ENCODE data around the gene ECEL1.

Gene ECEL1

GRCh38 chr2:232483923-232484627, 3.6 kb downstream of the ECEL1 start:
- DNase-seq (ENCODE audit: low read depth in 3 of 3) = no peak

- no peak for DNase-seq (ENCODE audit: low read depth in 3 of 3)
Measured at GRCh38 chr2:232483311-232483922, 4.2 kb downstream of the ECEL1 start.

- DNase-seq (ENCODE audit: low read depth in 3 of 3) = no peak
Measured at GRCh38 chr2:232482301-232483238, 5.1 kb downstream of the ECEL1 start.

- DNase-seq (ENCODE audit: low read depth in 3 of 3) = no peak
Measured at GRCh38 chr2:232481322-232482140, 6.1 kb downstream of the ECEL1 start.

- DNase-seq (ENCODE audit: low read depth in 3 of 3) = no peak
Measured at GRCh38 chr2:232480201-232481190, 7.1 kb downstream of the ECEL1 start.

- no peak for DNase-seq (ENCODE audit: low read depth in 3 of 3)
Measured at GRCh38 chr2:232479341-232480200, 8.1 kb downstream of the ECEL1 start.

- no peak for DNase-seq (ENCODE audit: low read depth in 3 of 3)
Measured at GRCh38 chr2:232478571-232479340, 8.9 kb downstream of the ECEL1 start.

- no peak for DNase-seq (ENCODE audit: low read depth in 3 of 3)
Measured at GRCh38 chr2:232477751-232478510, 9.7 kb downstream of the ECEL1 start.

- no peak for DNase-seq (ENCODE audit: low read depth in 3 of 3)
Measured at GRCh38 chr2:232476791-232477190, 10.8 kb downstream of the ECEL1 start.

- no peak for DNase-seq (ENCODE audit: low read depth in 3 of 3)
Measured at GRCh38 chr2:232476045-232476444, 11.6 kb downstream of the ECEL1 start.

GRCh38 chr2:232473467-232473890, 14.2 kb downstream of the ECEL1 start:
- DNase-seq (ENCODE audit: low read depth in 3 of 3) = no peak

GRCh38 chr2:232466221-232466620, 21.4 kb downstream of the ECEL1 start:
- DNase-seq (ENCODE audit: low read depth in 3 of 3) = no peak

GRCh38 chr2:232465061-232465460, 22.6 kb downstream of the ECEL1 start:
- no peak for DNase-seq (ENCODE audit: low read depth in 3 of 3)

GRCh38 chr2:232464544-232464885, 23.1 kb downstream of the ECEL1 start:
- DNase-seq (ENCODE audit: low read depth in 3 of 3) = no peak

GRCh38 chr2:232463701-232464543, 23.7 kb downstream of the ECEL1 start:
- DNase-seq (ENCODE audit: low read depth in 3 of 3) = no peak

- no peak for DNase-seq (ENCODE audit: low read depth in 3 of 3)
Measured at GRCh38 chr2:232460171-232460570, 27.5 kb downstream of the ECEL1 start.

- DNase-seq (ENCODE audit: low read depth in 3 of 3) = no peak
Measured at GRCh38 chr2:232459419-232460035, 28.1 kb downstream of the ECEL1 start.

All from stimulated activated CD4-positive, alpha-beta T cell treated with anti-CD3 and anti-CD28 coated beads, TNF-alpha, amount 100 ng/mL, for 48 hours (primary cell).